DOHH2 (cell line): ENCODE results near the gene TMCO4.

ENCODE experiments used
- CTCF ChIP-seq: fragments of 200-600 bp; sonication (generic); IDR thresholded peaks from one replicate; pipeline ENCODE4 v1.5.1; 2014; ENCODE audit warnings: antibody characterized with exemption, mild to moderate bottlenecking, low read depth, low read length; ENCODE audit not compliant: poor library complexity, severe bottlenecking
- EZH2phosphoT487 ChIP-seq: fragments of 200-600 bp; sonication (generic); IDR thresholded peaks from 2 replicates; pipeline ENCODE4 v1.6.1; 2017; ENCODE audit warnings: borderline replicate concordance, mild to moderate bottlenecking, antibody characterized with exemption, low read length, moderate library complexity, mixed read lengths

GRCh38 chr1:19648239-19648638 is 151.5 kb downstream of the TMCO4 start:
- TF ChIP-seq CTCF (no peak), EZH2phosphoT487 (no peak)
